ENCODE results near the gene THRSP. TPM values are rescaled to one million over a fixed set of nuclear protein-coding genes. Genes with fewer than 3 reads are reported as not detected.

The THRSP gene
- total and polyA plus RNA-seq, 2 of the 4 experiments (the other 2 are of a cell fraction) = not detected

Other genes starting within 250 kb of the THRSP start
- gene RSF1, start 243.1 kb upstream of the THRSP start, total RNA-seq (2012; rRNA removed) = 18.5 and 26.7 TPM in 2 replicates
- 13.9 and 19.1 TPM in 2 replicates for gene RSF1, start 243.1 kb upstream of the THRSP start, polyA plus RNA-seq (2012; rRNA removed)
- gene AAMDC, start 242.7 kb upstream of the THRSP start, total RNA-seq (2012; rRNA removed) = 15.8 and 49.7 TPM in 2 replicates
- gene AAMDC, start 242.7 kb upstream of the THRSP start, polyA plus RNA-seq (2012; rRNA removed) = 47.6 and 51.2 TPM in 2 replicates
- gene INTS4, start 69.2 kb upstream of the THRSP start, total RNA-seq (2012; rRNA removed) = 44.4 and 52.5 TPM in 2 replicates
- gene INTS4, start 69.2 kb upstream of the THRSP start, polyA plus RNA-seq (2012; rRNA removed) = 23.4 and 24.0 TPM in 2 replicates
- 0.83 and 0.90 TPM in 2 replicates for gene KCTD14, start 40.6 kb upstream of the THRSP start, total RNA-seq (2012; rRNA removed)
- gene KCTD14, start 40.6 kb upstream of the THRSP start, polyA plus RNA-seq (2012; rRNA removed) = 0.97 and 1.3 TPM in 2 replicates
- gene NDUFC2, start 16.0 kb downstream of the THRSP start, total RNA-seq (2012; rRNA removed) = 143 and 146 TPM in 2 replicates
- gene NDUFC2, start 16.0 kb downstream of the THRSP start, polyA plus RNA-seq (2012; rRNA removed) = 327 and 340 TPM in 2 replicates
- gene ALG8, start 75.8 kb downstream of the THRSP start, total RNA-seq (2012; rRNA removed) = 27.8 and 53.0 TPM in 2 replicates
- 28.2 and 31.8 TPM in 2 replicates for gene ALG8, start 75.8 kb downstream of the THRSP start, polyA plus RNA-seq (2012; rRNA removed)
- gene KCTD21, start 124.8 kb downstream of the THRSP start, total RNA-seq (2012; rRNA removed) = 12.2 and 12.5 TPM in 2 replicates
- 12.2 TPM in 2 replicates for gene KCTD21, start 124.8 kb downstream of the THRSP start, polyA plus RNA-seq (2012; rRNA removed)
- 2.2 and 2.7 TPM in 2 replicates for gene USP35, start 125.1 kb downstream of the THRSP start, total RNA-seq (2012; rRNA removed)
- gene USP35, start 125.1 kb downstream of the THRSP start, polyA plus RNA-seq (2012; rRNA removed) = 10.4 and 11.3 TPM in 2 replicates

All from IMR-90 (cell line).